ENCODE data around the gene SAMM50. TPM values are rescaled to one million over a fixed set of nuclear protein-coding genes. Genes with fewer than 3 reads are reported as not detected.

The SAMM50 gene
- polyA plus RNA-seq, 3 donors: 17.0 to 70.0 (median 62.5) TPM

- Histone ChIP-seq H3K4me2 (replicated peaks; ENCODE audit: extremely low read depth, low read length, poor library complexity, severe bottlenecking) (no peak overlapping the region), H3K27ac (ENCODE audit: low read depth in 1 of 2, low read length in 2 of 2) (no peak overlapping the region), H3K9me3 (replicated peaks in 1 of 2; ENCODE audit: control insufficient read depth in 1 of 2, insufficient read depth in 1 of 2, low read length in 2 of 2) (no peaks in the 10 kb centered on the region), H3K4me3 (replicated peaks in 1 of 3; ENCODE audit: low read depth in 2 of 3, low read length in 3 of 3) (no peak overlapping the region), H4K20me1 (ENCODE audit: insufficient read depth, low read length) (no peaks in the 10 kb centered on the region), H2AFZ (ENCODE audit: insufficient read depth, low read depth, low read length, poor library complexity, severe bottlenecking) (no peak overlapping the region), H3K4me1 (ENCODE audit: control insufficient read depth in 1 of 2, insufficient read depth in 2 of 2, low read length in 2 of 2) (no peaks in the 10 kb centered on the region), H3K36me3 (replicated peaks in 1 of 2; ENCODE audit: control insufficient read depth in 1 of 2, insufficient read depth in 2 of 2, low read length in 2 of 2) (peaks cover 87 to 100% of the 10 kb centered on the region in 2 donors), H3K79me2 (ENCODE audit: insufficient read depth, low read length) (no peaks in the 10 kb centered on the region), H3K27me3 (ENCODE audit: control insufficient read depth in 2 of 2, insufficient read depth in 2 of 2, low read length in 2 of 2) (no peaks in the 10 kb centered on the region), H3K9ac (ENCODE audit: insufficient read depth, low read length, poor library complexity, severe bottlenecking) (no peak overlapping the region)
- no peak for TF ChIP-seq CTCF (IDR thresholded peaks at IDR 0.05)
- Mint-ChIP-seq H3K4me1 (no peaks in the 10 kb centered on the region), H3K36me3 (peaks cover 85 to 92% of the 10 kb centered on the region in 2 donors), H3K4me3 (no peak overlapping the region), H3K27me3 (ENCODE audit: low read depth in 3 of 3) (peaks cover 0 to 3% (median 0%) of the 10 kb centered on the region in 3 donors), H3K27ac (no peak overlapping the region), H3K9me3 (no peaks in the 10 kb centered on the region)
- intact Hi-C loops (cut with micrococcal nuclease): no loop called here
- WGBS (ENCODE audit: insufficient coverage): 67% methylated on average over 1 of the region's 4 CpGs
- no peak for DNase-seq
Observed at GRCh38 chr22:43978558-43978957, 23.3 kb downstream of the SAMM50 start.

GRCh38 chr22:43980579-43980978 is 25.3 kb downstream of the SAMM50 start:
- Histone ChIP-seq H2AFZ (ENCODE audit: insufficient read depth, low read depth, low read length, poor library complexity, severe bottlenecking) (no peak overlapping the region), H3K27me3 (ENCODE audit: control insufficient read depth in 2 of 2, insufficient read depth in 2 of 2, low read length in 2 of 2) (no peaks in the 10 kb centered on the region), H3K9me3 (replicated peaks in 1 of 2; ENCODE audit: control insufficient read depth in 1 of 2, insufficient read depth in 1 of 2, low read length in 2 of 2) (no peaks in the 10 kb centered on the region), H3K4me2 (replicated peaks; ENCODE audit: extremely low read depth, low read length, poor library complexity, severe bottlenecking) (no peak overlapping the region), H3K9ac (ENCODE audit: insufficient read depth, low read length, poor library complexity, severe bottlenecking) (no peak overlapping the region), H3K27ac (ENCODE audit: low read depth in 1 of 2, low read length in 2 of 2) (no peak overlapping the region), H3K4me3 (replicated peaks in 1 of 3; ENCODE audit: low read depth in 2 of 3, low read length in 3 of 3) (no peak overlapping the region), H3K4me1 (ENCODE audit: control insufficient read depth in 1 of 2, insufficient read depth in 2 of 2, low read length in 2 of 2) (no peaks in the 10 kb centered on the region), H3K79me2 (ENCODE audit: insufficient read depth, low read length) (no peaks in the 10 kb centered on the region), H3K36me3 (replicated peaks in 1 of 2; ENCODE audit: control insufficient read depth in 1 of 2, insufficient read depth in 2 of 2, low read length in 2 of 2) (peaks cover 85 to 99% of the 10 kb centered on the region in 2 donors), H4K20me1 (ENCODE audit: insufficient read depth, low read length) (no peaks in the 10 kb centered on the region)
- Mint-ChIP-seq H3K4me3 (no peak overlapping the region), H3K36me3 (peaks cover 84 to 92% of the 10 kb centered on the region in 2 donors), H3K27me3 (ENCODE audit: low read depth in 3 of 3) (peaks cover 0 to 3% (median 1%) of the 10 kb centered on the region in 3 donors), H3K27ac (no peak overlapping the region), H3K4me1 (no peaks in the 10 kb centered on the region), H3K9me3 (peaks cover 0 to 2% (median 0%) of the 10 kb centered on the region in 7 donors)
- DNase-seq: no peak
- WGBS (ENCODE audit: insufficient coverage): 100% methylated on average over 7 of the region's 7 CpGs
- intact Hi-C loops (cut with micrococcal nuclease): no loop called here
- no peak for TF ChIP-seq CTCF (IDR thresholded peaks at IDR 0.05)
